ENCODE results near the gene IFIT1B. TPM values are rescaled to one million over a fixed set of nuclear protein-coding genes. Genes with fewer than 3 reads are reported as not detected.
A peak's percentile ranks its signal among the peaks of the same experiment; 100 is the strongest.

The IFIT1B gene
- polyA plus RNA-seq, 4 donors = 0.04 TPM; not detected in 3

DNA sequence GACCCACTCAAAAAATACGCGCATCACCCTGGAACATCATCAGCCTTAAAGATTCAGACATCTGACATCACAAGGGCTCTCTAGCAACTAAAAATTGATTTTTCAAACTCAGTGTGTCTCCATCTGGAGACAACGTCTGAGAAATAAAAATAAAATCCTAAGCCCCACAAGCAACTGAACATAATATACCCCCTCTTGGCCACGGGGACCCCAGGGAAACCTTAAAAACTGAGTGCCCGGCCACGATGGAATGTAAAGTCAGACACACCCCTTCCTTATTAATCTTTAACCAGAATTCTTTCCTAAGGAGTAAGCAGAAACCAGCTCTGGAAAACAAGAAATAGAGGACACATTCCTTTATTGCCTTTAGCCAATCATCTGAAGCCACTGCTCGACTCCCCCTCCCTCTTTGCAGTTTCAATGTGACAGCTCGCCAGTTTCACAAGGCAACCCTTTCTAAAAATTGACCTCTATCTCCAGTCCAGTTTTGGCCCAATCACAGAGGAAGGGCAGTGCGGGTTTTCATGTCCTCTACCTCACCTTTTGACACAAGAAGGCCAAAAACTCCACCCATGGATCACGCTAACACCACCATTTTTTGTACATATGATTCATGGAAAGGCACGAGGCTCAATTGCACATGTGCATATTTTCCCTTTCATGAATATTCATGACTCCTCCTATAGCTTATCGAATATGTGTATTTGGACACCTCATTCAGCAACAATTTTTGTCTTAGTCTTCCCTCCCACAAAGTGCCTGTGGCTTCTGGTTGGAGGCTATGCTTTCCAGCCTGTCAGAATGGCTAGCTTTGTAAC, 25.9 kb upstream of the IFIT1B start:
- no peak for FAIRE-seq
- Histone ChIP-seq H3K9me3 (ENCODE audit: control insufficient read depth in 2 of 2, insufficient read depth in 1 of 2, low read depth in 1 of 2, low read length in 1 of 2) (peaks cover 0 to 12% of the 10 kb centered on the region in 2 donors), H3K4me1 (ENCODE audit: control insufficient read depth in 3 of 3, insufficient read depth in 2 of 3, low read depth in 1 of 3, low read length in 2 of 3) (peaks cover 0 to 60% (median 5%) of the 10 kb centered on the region in 3 donors), H3K27ac (ENCODE audit: low read depth in 1 of 3, low read length in 2 of 3) (peak overlapping the region; percentile 82 to 98 (median 83)), H3K36me3 (ENCODE audit: control insufficient read depth in 3 of 3, insufficient read depth in 2 of 3, low read depth in 1 of 3, low read length in 3 of 3) (no peaks in the 10 kb centered on the region), H3K27me3 (ENCODE audit: control insufficient read depth in 3 of 3, insufficient read depth in 3 of 3, low read length in 3 of 3) (no peaks in the 10 kb centered on the region), H3K4me3 (ENCODE audit: low read depth in 1 of 3, low read length in 3 of 3) (peak overlapping the region in 1 of 3 donors; percentile 8)
- peak; percentile 76 to 90 for DNase-seq
- WGBS, 3 donors = 14 to 35% (median 22%) methylated on average over 12 of the region's 12 CpGs

DNA sequence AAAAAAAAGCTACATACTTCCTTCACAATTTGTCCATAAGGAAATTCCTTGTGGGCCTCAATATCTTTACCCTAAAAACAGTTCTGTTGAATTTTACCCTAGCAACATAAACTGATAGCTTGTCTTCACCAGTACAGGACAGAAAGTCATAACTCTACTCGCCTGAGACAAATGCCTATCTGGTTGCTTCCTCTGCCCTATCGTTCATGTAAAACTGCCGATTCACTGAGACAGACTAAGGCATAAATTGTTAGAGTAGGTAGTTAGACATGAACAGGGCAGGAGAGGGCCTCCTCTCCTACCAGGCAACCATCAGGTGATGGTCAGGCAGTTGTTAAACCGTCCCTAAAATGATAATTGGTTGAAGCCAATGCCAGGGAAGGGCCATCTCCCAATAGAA, 25.1 kb upstream of the IFIT1B start:
- FAIRE-seq = no peak
- H3K27ac ChIP-seq (ENCODE audit: low read depth in 1 of 3, low read length in 2 of 3) = peak overlapping the region in 1 of 3 donors; percentile 98

DNA sequence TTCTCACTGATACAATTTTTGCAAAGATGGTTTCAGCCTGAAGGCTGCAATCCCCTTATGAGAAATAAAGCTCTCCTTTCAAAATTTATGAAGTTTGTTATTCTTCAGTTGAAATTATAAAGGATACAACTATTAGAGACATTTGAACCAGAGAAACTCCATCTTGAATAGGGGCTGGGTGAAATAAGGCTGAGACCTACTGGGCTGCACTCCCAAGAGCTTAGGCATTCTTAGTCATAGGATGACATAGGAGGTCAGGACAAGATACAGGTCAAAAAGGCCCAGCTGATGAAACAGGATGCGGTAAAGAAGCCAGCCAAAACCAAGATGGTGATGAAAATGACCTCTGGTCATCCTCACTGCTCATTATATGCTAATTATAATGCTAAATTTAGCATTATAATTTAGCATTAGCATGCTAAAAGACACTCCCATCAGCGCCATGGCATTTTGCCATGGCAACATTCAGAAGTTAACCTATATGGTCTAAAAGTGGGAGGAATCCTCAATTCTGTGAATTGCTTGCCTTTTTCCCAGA, 22.4 kb upstream of the IFIT1B start:
- Histone ChIP-seq H3K36me3 (ENCODE audit: control insufficient read depth in 3 of 3, insufficient read depth in 2 of 3, low read depth in 1 of 3, low read length in 3 of 3) (no peaks in the 10 kb centered on the region), H3K4me3 (ENCODE audit: low read depth in 1 of 3, low read length in 3 of 3) (no peak overlapping the region), H3K27ac (ENCODE audit: low read depth in 1 of 3, low read length in 2 of 3) (no peak overlapping the region), H3K9me3 (ENCODE audit: control insufficient read depth in 2 of 2, insufficient read depth in 1 of 2, low read depth in 1 of 2, low read length in 1 of 2) (peaks cover 0 to 12% of the 10 kb centered on the region in 2 donors), H3K4me1 (ENCODE audit: control insufficient read depth in 3 of 3, insufficient read depth in 2 of 3, low read depth in 1 of 3, low read length in 2 of 3) (peaks cover 0 to 39% (median 3%) of the 10 kb centered on the region in 3 donors), H3K27me3 (ENCODE audit: control insufficient read depth in 3 of 3, insufficient read depth in 3 of 3, low read length in 3 of 3) (no peaks in the 10 kb centered on the region)
- DNase-seq = no peak
- no peak for FAIRE-seq
- 92 to 97% (median 93%) methylated on average over 2 of the region's 2 CpGs for WGBS, 3 donors

More for the DNA sequence above, 25.1 kb upstream of the IFIT1B start:
- Histone ChIP-seq H3K36me3 (ENCODE audit: control insufficient read depth in 3 of 3, insufficient read depth in 2 of 3, low read depth in 1 of 3, low read length in 3 of 3) (no peaks in the 10 kb centered on the region), H3K9me3 (ENCODE audit: control insufficient read depth in 2 of 2, insufficient read depth in 1 of 2, low read depth in 1 of 2, low read length in 1 of 2) (peaks cover 0 to 12% of the 10 kb centered on the region in 2 donors), H3K4me1 (ENCODE audit: control insufficient read depth in 3 of 3, insufficient read depth in 2 of 3, low read depth in 1 of 3, low read length in 2 of 3) (peaks cover 0 to 57% (median 5%) of the 10 kb centered on the region in 3 donors), H3K4me3 (ENCODE audit: low read depth in 1 of 3, low read length in 3 of 3) (no peak overlapping the region), H3K27me3 (ENCODE audit: control insufficient read depth in 3 of 3, insufficient read depth in 3 of 3, low read length in 3 of 3) (no peaks in the 10 kb centered on the region)
- no peak for DNase-seq
- 91 to 95% (median 94%) methylated on average over 4 of the region's 4 CpGs for WGBS, 3 donors

DNA sequence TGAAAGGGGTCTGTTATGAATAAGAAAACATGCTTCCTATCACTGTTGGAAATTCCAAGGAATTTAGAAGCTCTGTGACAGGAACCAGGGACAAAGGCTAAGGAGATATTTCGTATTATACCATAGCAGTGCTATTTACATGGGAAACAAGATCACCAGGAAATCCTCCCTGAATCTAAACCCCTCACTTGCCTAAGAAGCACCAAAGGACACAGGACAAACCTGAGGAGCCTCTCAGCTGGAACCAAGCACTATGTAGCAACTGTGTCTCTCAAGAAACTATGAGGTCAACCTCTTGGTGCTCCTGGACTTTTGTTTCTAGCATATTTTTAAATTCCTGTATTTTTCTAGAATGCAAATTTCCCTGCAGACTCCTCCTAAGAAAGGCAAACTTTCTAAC, 20.8 kb upstream of the IFIT1B start:
- Histone ChIP-seq H3K27me3 (ENCODE audit: control insufficient read depth in 3 of 3, insufficient read depth in 3 of 3, low read length in 3 of 3) (no peaks in the 10 kb centered on the region), H3K4me1 (ENCODE audit: control insufficient read depth in 3 of 3, insufficient read depth in 2 of 3, low read depth in 1 of 3, low read length in 2 of 3) (peaks cover 0 to 26% (median 0%) of the 10 kb centered on the region in 3 donors), H3K4me3 (ENCODE audit: low read depth in 1 of 3, low read length in 3 of 3) (no peak overlapping the region), H3K27ac (ENCODE audit: low read depth in 1 of 3, low read length in 2 of 3) (no peak overlapping the region), H3K9me3 (ENCODE audit: control insufficient read depth in 2 of 2, insufficient read depth in 1 of 2, low read depth in 1 of 2, low read length in 1 of 2) (peaks cover 0 to 12% of the 10 kb centered on the region in 2 donors), H3K36me3 (ENCODE audit: control insufficient read depth in 3 of 3, insufficient read depth in 2 of 3, low read depth in 1 of 3, low read length in 3 of 3) (no peaks in the 10 kb centered on the region)
- WGBS, 3 donors = 47 to 68% (median 55%) methylated on average over 1 of the region's 1 CpG
- FAIRE-seq (no peak), DNase-seq (no peak)

DNA sequence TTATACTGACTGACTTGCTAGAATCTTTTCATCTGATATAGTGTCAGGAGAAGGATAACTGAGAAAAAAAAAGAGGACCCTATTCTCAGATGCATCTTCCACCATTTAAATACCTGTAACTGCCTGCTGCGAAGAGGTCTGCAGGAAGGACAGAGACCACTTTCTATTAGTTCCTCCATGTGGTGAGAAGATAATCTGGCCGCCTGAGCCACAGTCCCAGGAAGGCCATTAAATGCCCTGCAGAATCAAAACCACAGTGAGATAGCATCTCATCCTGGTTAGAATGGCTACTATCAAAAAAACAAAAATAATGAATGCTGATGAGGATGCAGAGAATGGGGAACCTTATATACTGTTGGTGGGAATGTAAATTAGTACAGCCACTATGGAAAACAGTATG, 19.9 kb upstream of the IFIT1B start:
- WGBS, 3 donors = 76 to 87% (median 84%) methylated on average over 2 of the region's 2 CpGs
- no peak for DNase-seq
- FAIRE-seq = no peak

DNA sequence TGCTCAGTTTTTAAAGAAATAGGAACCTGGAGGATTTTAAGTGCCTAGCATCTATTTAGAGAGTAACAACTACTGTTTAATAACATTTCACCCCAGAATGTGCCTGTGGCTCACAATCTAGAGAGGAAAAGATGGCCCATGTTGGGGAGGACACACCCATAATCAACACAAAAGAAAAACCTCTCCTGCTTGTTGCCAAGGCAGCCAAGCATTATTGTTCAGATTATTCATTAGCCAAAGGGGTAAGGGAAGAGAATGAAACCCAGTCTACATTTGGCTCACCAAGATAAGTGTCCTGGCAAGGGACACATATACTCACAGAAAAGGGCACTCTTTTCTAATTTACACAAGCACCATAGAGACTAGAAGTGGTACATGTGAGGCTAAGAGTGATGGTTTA, 17.7 kb upstream of the IFIT1B start:
- DNase-seq (peak; percentile 31 to 57), FAIRE-seq (no peak)
- Histone ChIP-seq H3K9me3 (ENCODE audit: control insufficient read depth in 2 of 2, insufficient read depth in 1 of 2, low read depth in 1 of 2, low read length in 1 of 2) (no peaks in the 10 kb centered on the region), H3K27me3 (ENCODE audit: control insufficient read depth in 3 of 3, insufficient read depth in 3 of 3, low read length in 3 of 3) (no peaks in the 10 kb centered on the region), H3K4me1 (ENCODE audit: control insufficient read depth in 3 of 3, insufficient read depth in 2 of 3, low read depth in 1 of 3, low read length in 2 of 3) (peaks cover 0 to 18% (median 0%) of the 10 kb centered on the region in 3 donors), H3K4me3 (ENCODE audit: low read depth in 1 of 3, low read length in 3 of 3) (no peak overlapping the region), H3K36me3 (ENCODE audit: control insufficient read depth in 3 of 3, insufficient read depth in 2 of 3, low read depth in 1 of 3, low read length in 3 of 3) (no peaks in the 10 kb centered on the region), H3K27ac (ENCODE audit: low read depth in 1 of 3, low read length in 2 of 3) (no peak overlapping the region)

More for the DNA sequence above, 19.9 kb upstream of the IFIT1B start:
- no peaks in the 10 kb centered on the region for H3K36me3 ChIP-seq (ENCODE audit: control insufficient read depth in 3 of 3, insufficient read depth in 2 of 3, low read depth in 1 of 3, low read length in 3 of 3)
- H3K27me3 ChIP-seq (ENCODE audit: control insufficient read depth in 3 of 3, insufficient read depth in 3 of 3, low read length in 3 of 3) = no peaks in the 10 kb centered on the region
- no peak overlapping the region for H3K4me3 ChIP-seq (ENCODE audit: low read depth in 1 of 3, low read length in 3 of 3)
- H3K27ac ChIP-seq (ENCODE audit: low read depth in 1 of 3, low read length in 2 of 3) = no peak overlapping the region
- peaks cover 0 to 12% of the 10 kb centered on the region in 2 donors for H3K9me3 ChIP-seq (ENCODE audit: control insufficient read depth in 2 of 2, insufficient read depth in 1 of 2, low read depth in 1 of 2, low read length in 1 of 2)
- peaks cover 0 to 20% (median 0%) of the 10 kb centered on the region in 3 donors for H3K4me1 ChIP-seq (ENCODE audit: control insufficient read depth in 3 of 3, insufficient read depth in 2 of 3, low read depth in 1 of 3, low read length in 2 of 3)

DNA sequence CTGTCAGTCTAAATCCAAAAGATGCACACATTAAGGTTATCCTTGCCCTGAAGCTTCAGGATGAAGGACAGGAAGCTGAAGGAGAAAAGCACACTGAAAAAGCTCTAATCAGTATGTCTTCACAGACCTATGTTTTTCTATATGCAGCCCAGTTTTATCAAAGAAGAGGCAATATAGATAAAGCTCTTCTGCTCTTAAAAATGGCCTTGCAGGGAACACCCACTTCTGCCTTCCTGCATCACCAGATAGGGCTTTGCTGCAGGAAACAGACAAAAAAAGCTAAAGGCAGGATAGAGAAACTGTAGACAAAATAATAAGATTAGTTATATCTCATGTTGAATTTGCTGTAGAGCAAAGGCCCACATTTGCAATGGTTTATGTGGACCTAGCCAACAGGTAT, 14.9 kb upstream of the IFIT1B start:
- no peaks in the 10 kb centered on the region for H3K27me3 ChIP-seq (ENCODE audit: control insufficient read depth in 3 of 3, insufficient read depth in 3 of 3, low read length in 3 of 3)
- peaks cover 0 to 16% (median 0%) of the 10 kb centered on the region in 3 donors for H3K4me1 ChIP-seq (ENCODE audit: control insufficient read depth in 3 of 3, insufficient read depth in 2 of 3, low read depth in 1 of 3, low read length in 2 of 3)
- H3K36me3 ChIP-seq (ENCODE audit: control insufficient read depth in 3 of 3, insufficient read depth in 2 of 3, low read depth in 1 of 3, low read length in 3 of 3) = no peaks in the 10 kb centered on the region
- H3K27ac ChIP-seq (ENCODE audit: low read depth in 1 of 3, low read length in 2 of 3) = no peak overlapping the region
- FAIRE-seq = no peak
- no peak for DNase-seq
- H3K4me3 ChIP-seq (ENCODE audit: low read depth in 1 of 3, low read length in 3 of 3) = no peak overlapping the region
- H3K9me3 ChIP-seq (ENCODE audit: control insufficient read depth in 2 of 2, insufficient read depth in 1 of 2, low read depth in 1 of 2, low read length in 1 of 2) = no peaks in the 10 kb centered on the region

DNA sequence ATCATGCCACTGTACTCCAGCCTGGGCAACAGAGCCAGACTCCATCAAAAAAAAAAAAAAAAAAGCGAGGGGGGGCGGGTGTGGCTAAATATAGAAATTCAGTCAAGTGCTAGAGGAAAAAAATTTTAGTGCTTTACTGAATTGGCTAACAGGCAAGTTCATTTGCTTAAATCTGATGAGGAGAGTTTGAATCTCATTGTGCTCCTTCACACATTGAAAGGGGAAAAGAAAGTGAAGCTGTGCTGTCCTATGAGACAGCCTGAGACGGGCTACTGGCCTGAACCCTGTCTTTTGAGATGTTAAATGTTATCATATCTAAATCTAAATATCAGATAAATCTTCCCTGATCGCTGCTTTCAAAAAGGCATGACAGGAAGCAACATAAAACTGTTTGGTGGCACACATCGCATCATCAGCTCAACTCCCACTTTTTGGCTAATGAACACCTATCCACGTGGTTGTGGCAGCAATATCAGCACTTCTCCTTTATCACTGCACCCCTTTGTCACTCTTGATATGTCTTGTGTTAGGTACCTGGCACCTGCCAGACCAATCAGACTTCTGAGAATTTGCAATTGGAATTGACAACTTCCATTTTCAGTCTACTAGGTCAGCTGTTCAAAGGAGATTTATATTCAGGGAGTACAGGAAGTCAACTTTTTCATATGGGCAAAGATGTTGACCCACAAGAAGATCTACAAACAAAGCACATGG, 14.0 kb upstream of the IFIT1B start:
- H3K27ac ChIP-seq (ENCODE audit: low read depth in 1 of 3, low read length in 2 of 3) = no peak overlapping the region
- peaks cover 0 to 20% (median 0%) of the 10 kb centered on the region in 3 donors for H3K4me1 ChIP-seq (ENCODE audit: control insufficient read depth in 3 of 3, insufficient read depth in 2 of 3, low read depth in 1 of 3, low read length in 2 of 3)
- WGBS, 3 donors = 76 to 80% (median 80%) methylated on average over 5 to 6 of the region's 6 CpGs
- FAIRE-seq = no peak
- H3K36me3 ChIP-seq (ENCODE audit: control insufficient read depth in 3 of 3, insufficient read depth in 2 of 3, low read depth in 1 of 3, low read length in 3 of 3) = no peaks in the 10 kb centered on the region
- no peaks in the 10 kb centered on the region for H3K9me3 ChIP-seq (ENCODE audit: control insufficient read depth in 2 of 2, insufficient read depth in 1 of 2, low read depth in 1 of 2, low read length in 1 of 2)
- no peak overlapping the region for H3K4me3 ChIP-seq (ENCODE audit: low read depth in 1 of 3, low read length in 3 of 3)
- H3K27me3 ChIP-seq (ENCODE audit: control insufficient read depth in 3 of 3, insufficient read depth in 3 of 3, low read length in 3 of 3) = no peaks in the 10 kb centered on the region
- no peak for DNase-seq

All from small intestine (tissue), 7 donors.